Breast epithelium (tissue), 4 donors: ENCODE results near the gene RHBDF2. TPM values are rescaled to one million over a fixed set of nuclear protein-coding genes. Genes with fewer than 3 reads are reported as not detected.

Experiments
- DNase-seq, 2 donors: peaks; one replicate each; pipeline ENCODE4 v3.0.0-alpha.2; 2019; ENCODE audit warnings: low spot score in 2 of 2
- H3K27ac ChIP-seq, 2 donors: fragments of 200-600 bp; sonication (generic) in 1 of 2; one replicate each; pipeline ENCODE4 v1.5.1; 2016 to 2019; ENCODE audit warnings: mild to moderate bottlenecking in 1 of 2
- H3K27me3 ChIP-seq, 2 donors: fragments of 200-600 bp; sonication (generic) in 1 of 2; one replicate each; pipeline versions ENCODE4 v1.5.1 to v1.6.0; 2017 to 2019; ENCODE audit warnings: control low read depth in 1 of 2, mild to moderate bottlenecking in 1 of 2
- H3K36me3 ChIP-seq: fragments of 200-600 bp; one replicate; pipeline ENCODE4 v1.5.1; 2019
- H3K4me1 ChIP-seq, 2 donors: fragments of 200-600 bp; sonication (generic); one replicate each; pipeline ENCODE4 v1.5.1; 2016 to 2019; ENCODE audit warnings: control low read depth in 1 of 2
- H3K4me3 ChIP-seq, 3 donors: fragments of 200-600 bp; sonication (generic); 1 replicate in 2 of 3; 2 replicates in 1 of 3; pipeline ENCODE4 v1.5.1; 2016 to 2019; ENCODE audit warnings: mild to moderate bottlenecking in 3 of 3, moderate library complexity in 2 of 3
- H3K9me3 ChIP-seq, 2 donors: fragments of 200-600 bp; sonication (generic) in 1 of 2; one replicate each; pipeline ENCODE4 v1.5.1; 2016 to 2019; ENCODE audit warnings: control low read depth in 1 of 2
- POLR2A ChIP-seq: fragments of 450-650 bp; IDR thresholded peaks from one replicate; pipeline ENCODE4 v1.6.1; 2016; ENCODE audit warnings: antibody characterized with exemption, mild to moderate bottlenecking, moderate library complexity
- POLR2AphosphoS5 ChIP-seq, 3 donors: sonication (generic); formaldehyde crosslinking; IDR thresholded peaks; one replicate each; pipeline ENCODE4 v1.6.1; 2017; ENCODE audit warnings: antibody characterized with exemption in 3 of 3
- intact Hi-C: fragments of 100-400 bp; cut with DNase I; formaldehyde crosslinking; loops from one replicate; pipeline ENCODE4 v1.15.1; 2023; ENCODE audit warnings: low total_unique reads
- total RNA-seq, 3 donors: library from RNA; depleted of rRNA; stranded (reverse); fragments of >200 nt; gene quantifications; one replicate each; pipeline ENCODE4 v1.1.0, GENCODE V29; 2016
- TF ChIP-seq, protein P1 (sequence below), 3 donors: fragments of 450-650 bp; IDR thresholded peaks; one replicate each; pipeline ENCODE4 v1.5.1; 2016 to 2017; ENCODE audit warnings: antibody characterized with exemption in 3 of 3, mild to moderate bottlenecking in 3 of 3, moderate library complexity in 3 of 3

The RHBDF2 gene
- 10 to 100 TPM; 13.4 to 35.5 (median 26.8) TPM for total RNA-seq

DNA sequence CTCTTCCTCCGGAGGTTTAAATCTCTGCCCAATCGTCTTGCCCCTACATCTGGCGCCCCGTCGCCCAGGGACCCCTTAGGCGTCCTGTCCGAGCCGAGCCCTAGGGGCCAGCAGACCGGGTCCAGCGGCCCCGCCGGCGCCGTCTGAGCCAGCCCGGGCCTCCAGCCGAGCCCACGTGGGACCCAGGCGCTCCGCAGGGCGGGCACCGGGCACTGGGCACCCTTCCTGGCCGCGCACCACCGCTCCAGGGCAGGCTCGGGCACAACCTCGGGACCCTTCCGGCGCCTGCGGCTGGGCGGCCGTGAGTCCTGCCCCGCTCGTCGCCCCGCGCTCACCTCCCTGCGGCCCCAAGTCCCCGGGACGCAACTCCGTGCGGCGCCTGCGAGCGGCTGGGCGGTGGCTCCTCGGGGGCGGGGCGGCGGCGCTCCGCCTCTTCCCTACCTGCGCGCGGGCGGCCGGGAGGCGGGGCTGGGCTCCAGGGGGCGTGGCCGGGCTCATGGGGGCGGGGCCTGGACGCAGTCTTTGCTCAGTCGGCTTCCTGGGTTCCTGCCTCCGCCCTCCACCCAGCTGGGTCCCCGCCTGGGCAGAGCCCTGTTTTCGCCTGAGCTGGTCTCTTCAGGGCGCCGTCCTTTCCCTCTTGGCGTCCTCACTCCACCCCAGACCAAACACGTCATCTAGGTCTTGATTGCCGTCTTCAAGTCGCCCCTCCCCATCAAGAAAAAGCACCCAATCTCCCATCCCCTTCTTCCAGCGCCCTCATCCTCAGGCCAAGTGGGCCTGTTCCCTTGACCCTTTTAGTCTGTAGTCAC is at the start of gene RHBDF2:
RHBDF2 (minus strand) TSS at position 406 of the 809 bp plus-strand sequence. CDS start 19,899 bp downstream, outside the sequence.
- Histone ChIP-seq H3K4me1 (peaks cover 9 to 20% of the 10 kb centered on the region in 2 donors), H3K27me3 (no peaks in the 10 kb centered on the region), H3K36me3 (no peaks in the 10 kb centered on the region), H3K9me3 (no peaks in the 10 kb centered on the region), H3K27ac (peak within 1 kb of the TSS; percentile 73 to 81), H3K4me3 (peak within 1 kb of the TSS; percentile 67 to 85 (median 71))
- DNase-seq, result peak; percentile 87 to 95
- intact Hi-C loops, result no loop called here
- TF ChIP-seq, protein P1, sequence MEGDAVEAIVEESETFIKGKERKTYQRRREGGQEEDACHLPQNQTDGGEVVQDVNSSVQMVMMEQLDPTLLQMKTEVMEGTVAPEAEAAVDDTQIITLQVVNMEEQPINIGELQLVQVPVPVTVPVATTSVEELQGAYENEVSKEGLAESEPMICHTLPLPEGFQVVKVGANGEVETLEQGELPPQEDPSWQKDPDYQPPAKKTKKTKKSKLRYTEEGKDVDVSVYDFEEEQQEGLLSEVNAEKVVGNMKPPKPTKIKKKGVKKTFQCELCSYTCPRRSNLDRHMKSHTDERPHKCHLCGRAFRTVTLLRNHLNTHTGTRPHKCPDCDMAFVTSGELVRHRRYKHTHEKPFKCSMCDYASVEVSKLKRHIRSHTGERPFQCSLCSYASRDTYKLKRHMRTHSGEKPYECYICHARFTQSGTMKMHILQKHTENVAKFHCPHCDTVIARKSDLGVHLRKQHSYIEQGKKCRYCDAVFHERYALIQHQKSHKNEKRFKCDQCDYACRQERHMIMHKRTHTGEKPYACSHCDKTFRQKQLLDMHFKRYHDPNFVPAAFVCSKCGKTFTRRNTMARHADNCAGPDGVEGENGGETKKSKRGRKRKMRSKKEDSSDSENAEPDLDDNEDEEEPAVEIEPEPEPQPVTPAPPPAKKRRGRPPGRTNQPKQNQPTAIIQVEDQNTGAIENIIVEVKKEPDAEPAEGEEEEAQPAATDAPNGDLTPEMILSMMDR (IDR thresholded peaks at IDR 0.05), result no peak
- TF ChIP-seq POLR2AphosphoS5 (IDR thresholded peaks at IDR 0.05) (no peak), POLR2A (no peak)

DNA sequence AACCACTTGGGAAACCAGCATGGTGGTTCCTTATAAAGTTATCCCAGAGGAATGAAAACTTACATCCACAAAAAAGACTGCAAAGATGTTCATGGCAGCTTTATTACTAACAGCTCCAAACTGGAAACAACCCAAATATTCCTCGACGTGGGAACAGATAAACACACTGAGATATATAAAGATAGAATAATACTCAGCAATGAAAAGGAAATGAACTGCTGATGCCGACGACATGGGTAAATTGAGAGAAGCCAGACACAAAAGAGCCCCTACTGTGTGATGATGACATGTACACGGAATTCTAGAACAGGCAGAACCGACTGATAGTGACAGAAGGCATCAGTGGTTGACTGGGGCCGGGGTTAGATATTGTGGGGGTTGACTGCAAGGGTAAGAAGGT is 48.3 kb upstream of the RHBDF2 start:
- no peak for DNase-seq
- Histone ChIP-seq H3K27ac (no peak overlapping the region), H3K27me3 (no peaks in the 10 kb centered on the region), H3K4me1 (peaks cover 6 to 11% of the 10 kb centered on the region in 2 donors), H3K4me3 (no peak overlapping the region), H3K9me3 (no peaks in the 10 kb centered on the region), H3K36me3 (no peaks in the 10 kb centered on the region)
- intact Hi-C loops, result no loop called here
- TF ChIP-seq, protein P1 (IDR thresholded peaks at IDR 0.05), result no peak
- no peak for TF ChIP-seq POLR2A

DNA sequence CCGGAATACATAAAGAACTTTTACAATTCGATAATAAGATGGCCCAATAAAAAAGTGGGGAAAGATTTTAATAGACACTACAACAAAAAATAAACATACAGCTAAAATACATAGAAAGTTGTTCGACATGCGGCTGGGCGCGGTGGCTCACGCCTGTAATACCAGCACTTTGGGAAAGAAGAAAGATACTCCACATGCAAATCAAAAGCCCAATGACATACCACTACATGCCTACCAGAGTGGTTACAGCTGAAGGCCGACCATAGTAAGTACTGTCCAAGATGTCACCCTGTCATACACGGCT is 47.9 kb upstream of the RHBDF2 start:
- Histone ChIP-seq H3K4me3 (no peak overlapping the region), H3K4me1 (peaks cover 6 to 11% of the 10 kb centered on the region in 2 donors), H3K9me3 (no peaks in the 10 kb centered on the region), H3K27me3 (no peaks in the 10 kb centered on the region), H3K27ac (no peak overlapping the region), H3K36me3 (no peaks in the 10 kb centered on the region)
- DNase-seq, result no peak
- TF ChIP-seq POLR2AphosphoS5 (IDR thresholded peaks at IDR 0.05) (no peak), POLR2A (no peak)
- TF ChIP-seq, protein P1 (IDR thresholded peaks at IDR 0.05), result no peak
- intact Hi-C loops, result no loop called here

DNA sequence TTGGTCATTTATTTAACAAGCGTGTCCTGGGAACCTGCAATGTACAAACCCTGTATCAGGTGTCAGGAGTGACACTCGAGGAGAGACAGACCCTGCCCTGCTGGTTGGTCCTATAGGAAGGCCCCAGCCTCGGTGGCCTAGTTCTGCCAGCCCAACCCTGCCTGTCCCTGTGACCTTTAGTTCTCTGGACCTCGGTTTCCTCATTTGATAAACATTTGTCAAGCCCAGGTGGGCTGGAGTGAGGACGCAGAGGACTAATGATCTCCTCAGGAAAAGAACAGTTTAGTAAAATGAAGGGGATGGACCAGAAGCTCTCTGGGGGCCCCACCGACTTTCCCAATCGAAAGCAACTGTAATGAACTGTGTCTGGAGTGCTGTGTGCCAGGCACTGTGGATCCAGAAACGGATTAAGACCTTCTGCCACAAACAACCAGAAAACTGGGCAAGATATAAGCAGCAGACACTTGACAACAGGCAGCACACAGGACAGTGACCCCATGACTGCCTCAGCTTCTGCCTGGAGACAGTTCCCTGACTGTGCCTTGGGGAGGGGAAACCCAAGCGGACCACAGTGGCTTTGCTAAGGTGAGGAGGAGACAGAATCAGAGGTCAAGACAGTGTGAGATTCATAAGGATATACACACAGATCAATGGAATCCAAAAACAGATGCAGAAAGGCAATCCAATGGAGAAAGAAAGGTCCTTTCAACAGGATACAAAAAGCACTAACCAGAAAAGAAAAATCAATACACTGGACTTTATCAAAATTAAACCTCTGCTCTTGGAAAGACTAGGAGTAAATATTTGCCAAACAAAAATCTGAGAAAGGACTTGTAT is 47.4 kb upstream of the RHBDF2 start:
- Histone ChIP-seq H3K27ac (no peak overlapping the region), H3K9me3 (no peaks in the 10 kb centered on the region)
- intact Hi-C loops, result no loop called here

More for the DNA sequence above, 47.4 kb upstream of the RHBDF2 start:
- Histone ChIP-seq H3K36me3 (no peaks in the 10 kb centered on the region), H3K4me3 (no peak overlapping the region), H3K4me1 (peaks cover 6 to 11% of the 10 kb centered on the region in 2 donors), H3K27me3 (no peaks in the 10 kb centered on the region)
- DNase-seq, result no peak
- TF ChIP-seq POLR2A, result no peak
- TF ChIP-seq, protein P1 (IDR thresholded peaks at IDR 0.05), result no peak
- no peak for TF ChIP-seq POLR2AphosphoS5 (IDR thresholded peaks at IDR 0.05)
